Measurements from ENCODE around the gene YOD1.
A peak's percentile ranks its signal among the peaks of the same experiment; 100 is the strongest.

The YOD1 gene

GRCh38 chr1:207006083-207006482, 44.9 kb downstream of the YOD1 start:
- peak overlapping the region; percentile 97 for H3K27ac ChIP-seq
- no peak for TF ChIP-seq CTCF (IDR thresholded peaks at IDR 0.05)
- no peak for TF ChIP-seq ZFX (IDR thresholded peaks at IDR 0.05; ENCODE audit: borderline replicate concordance)

- TF ChIP-seq ZFX (IDR thresholded peaks at IDR 0.05; ENCODE audit: borderline replicate concordance) (no peak), CTCF (IDR thresholded peaks at IDR 0.05) (peak; percentile 97)
- peak overlapping the region; percentile 97 for H3K27ac ChIP-seq
Observed at GRCh38 chr1:207004931-207005830, 45.8 kb downstream of the YOD1 start.

- TF ChIP-seq ZFX (IDR thresholded peaks at IDR 0.05; ENCODE audit: borderline replicate concordance) (no peak), CTCF (IDR thresholded peaks at IDR 0.05) (no peak)
- peak overlapping the region; percentile 97 for H3K27ac ChIP-seq
Observed at GRCh38 chr1:207003210-207003609, 47.8 kb downstream of the YOD1 start.

- TF ChIP-seq CTCF (IDR thresholded peaks at IDR 0.05) (no peak), ZFX (IDR thresholded peaks at IDR 0.05; ENCODE audit: borderline replicate concordance) (no peak)
- peak overlapping the region; percentile 97 for H3K27ac ChIP-seq
Observed at GRCh38 chr1:207002724-207003146, 48.3 kb downstream of the YOD1 start.

GRCh38 chr1:207001492-207002245, 49.3 kb downstream of the YOD1 start:
- H3K27ac ChIP-seq: peak overlapping the region; percentile 97
- TF ChIP-seq CTCF (IDR thresholded peaks at IDR 0.05) (no peak), ZFX (IDR thresholded peaks at IDR 0.05; ENCODE audit: borderline replicate concordance) (no peak)

GRCh38 chr1:207000651-207001291, 50.2 kb downstream of the YOD1 start:
- no peak for TF ChIP-seq CTCF (IDR thresholded peaks at IDR 0.05)
- TF ChIP-seq ZFX (IDR thresholded peaks at IDR 0.05; ENCODE audit: borderline replicate concordance): no peak
- H3K27ac ChIP-seq: peak overlapping the region; percentile 97

All from 22Rv1 (cell line).